Keratinocyte (primary cell): ENCODE measurements around the gene COL9A3.

Source experiments
- CTCF ChIP-seq, 3 experiments: IDR thresholded peaks in 1 of 3; conservative IDR thresholded peaks in 1 of 3; optimal IDR thresholded peaks in 1 of 3; 2 replicates in 2 of 3; 3 replicates in 1 of 3; pipeline versions ENCODE3 to v1.5.1; 2011; ENCODE audit warnings: low read length in 3 of 3, mild to moderate bottlenecking in 3 of 3, moderate library complexity in 2 of 3, control low read depth in 1 of 3, inconsistent platforms in 1 of 3; ENCODE audit not compliant: insufficient read depth in 2 of 3; ENCODE audit errors: extremely low read depth in 1 of 3
- EZH2 ChIP-seq: IDR thresholded peaks from one replicate; pipeline ENCODE4 v1.6.1; 2012; ENCODE audit warnings: inconsistent platforms, mild to moderate bottlenecking, low read length, moderate library complexity

- TF ChIP-seq CTCF (optimal IDR thresholded peaks at IDR 0.05 in 1 of 3, IDR thresholded peaks at IDR 0.05 in 1 of 3, conservative IDR thresholded peaks at IDR 0.05 in 1 of 3; ENCODE audit: extremely low read depth in 1 of 3, insufficient read depth in 2 of 3, low read length in 3 of 3), result no peak
- no peak for TF ChIP-seq EZH2
Observed at GRCh38 chr20:62887860-62888239, 71.0 kb downstream of the COL9A3 start.
